AML-193 (cell line): ENCODE measurements around the gene KLHL3.
A peak's percentile ranks its signal among the peaks of the same experiment; 100 is the strongest.

Experiments used
- DNase-seq, 2 experiments: peaks; one replicate each; lab custom pipeline; 2025; lab: John Stamatoyannopoulos, UW

The KLHL3 gene

GRCh38 chr5:137747848-137748247 is 12.0 kb upstream of the KLHL3 start:
- DNase-seq = no peak

- peak; percentile 58 to 74 for DNase-seq
Measured at GRCh38 chr5:137743031-137743640, 7.2 kb upstream of the KLHL3 start.

- no peak for DNase-seq
Measured at GRCh38 chr5:137741718-137742117, 5.8 kb upstream of the KLHL3 start.

GRCh38 chr5:137739737-137740136 is 3.8 kb upstream of the KLHL3 start:
- DNase-seq = no peak

- no peak for DNase-seq
Measured at GRCh38 chr5:137738947-137739346, 3.1 kb upstream of the KLHL3 start.

GRCh38 chr5:137737349-137738131 is 1.7 kb upstream of the KLHL3 start:
- no peak for DNase-seq

- no peak for DNase-seq
Measured at GRCh38 chr5:137736496-137736895, 607 bp upstream of the KLHL3 start.

- DNase-seq = no peak
Measured at GRCh38 chr5:137734962-137735554, 831 bp downstream of the KLHL3 start.

- DNase-seq = no peak
Measured at GRCh38 chr5:137734331-137734730, 1.6 kb downstream of the KLHL3 start.

- DNase-seq = no peak
Measured at GRCh38 chr5:137733922-137734321, 2.0 kb downstream of the KLHL3 start.

- no peak for DNase-seq
Measured at GRCh38 chr5:137733006-137733405, 2.9 kb downstream of the KLHL3 start.

GRCh38 chr5:137731176-137731575 is 4.7 kb downstream of the KLHL3 start:
- no peak for DNase-seq

GRCh38 chr5:137730336-137730735 is 5.6 kb downstream of the KLHL3 start:
- no peak for DNase-seq

GRCh38 chr5:137728048-137728447 is 7.8 kb downstream of the KLHL3 start:
- no peak for DNase-seq

GRCh38 chr5:137727623-137728022 is 8.3 kb downstream of the KLHL3 start:
- DNase-seq = no peak

GRCh38 chr5:137724251-137724650 is 11.6 kb downstream of the KLHL3 start:
- DNase-seq = no peak

GRCh38 chr5:137718611-137719010 is 17.3 kb downstream of the KLHL3 start:
- DNase-seq = no peak

GRCh38 chr5:137716337-137716736 is 19.6 kb downstream of the KLHL3 start:
- DNase-seq = no peak

- DNase-seq = no peak
Measured at GRCh38 chr5:137715456-137715855, 20.4 kb downstream of the KLHL3 start.

GRCh38 chr5:137714946-137715345 is 20.9 kb downstream of the KLHL3 start:
- DNase-seq = peak; percentile 16 to 21

- DNase-seq = no peak
Measured at GRCh38 chr5:137714494-137714893, 21.4 kb downstream of the KLHL3 start.

GRCh38 chr5:137712139-137712667 is 23.7 kb downstream of the KLHL3 start:
- DNase-seq = no peak

- no peak for DNase-seq
Measured at GRCh38 chr5:137710086-137710485, 25.8 kb downstream of the KLHL3 start.
